IMR-90 (cell line): ENCODE data around the gene PTPN11.

Source experiments
- BHLHE40 ChIP-seq: fragments of 150-350 bp; IDR thresholded peaks from 2 replicates; pipeline ENCODE4 v1.6.1; 2016; ENCODE audit warnings: mild to moderate bottlenecking, low read depth, low read length
- CEBPB ChIP-seq: IDR thresholded peaks from 2 replicates; pipeline ENCODE4 v1.6.1; 2012; ENCODE audit warnings: low read depth, low read length, improper control_type of control experiment
- CHD1 ChIP-seq: IDR thresholded peaks from 2 replicates; pipeline ENCODE4 v1.6.1; 2012; ENCODE audit warnings: low read depth, low read length, improper control_type of control experiment
- POLR2A ChIP-seq: IDR thresholded peaks from 2 replicates; pipeline ENCODE4 v1.6.1; 2012; ENCODE audit warnings: mild to moderate bottlenecking, low read depth, low read length
- RAD21 ChIP-seq: IDR thresholded peaks from 2 replicates; pipeline ENCODE4 v1.6.1; 2012; ENCODE audit warnings: low read length, improper control_type of control experiment
- RFX5 ChIP-seq: IDR thresholded peaks from 2 replicates; pipeline ENCODE4 v1.8.0; 2012; ENCODE audit warnings: low read depth, mild to moderate bottlenecking, low read length, moderate library complexity
- SMC3 ChIP-seq: fragments of 150-350 bp; IDR thresholded peaks from 2 replicates; pipeline ENCODE4 v1.6.1; 2016; ENCODE audit warnings: low read depth, mild to moderate bottlenecking, antibody characterized with exemption, low read length, moderate library complexity
- USF2 ChIP-seq: fragments of 150-350 bp; IDR thresholded peaks from 2 replicates; pipeline ENCODE4 v1.6.1; 2017; ENCODE audit warnings: mild to moderate bottlenecking, antibody characterized with exemption, low read length, low read depth
- TF ChIP-seq, protein P1 (sequence below): conservative IDR thresholded peaks from 2 replicates; pipeline ENCODE4 v1.5.1; 2012; ENCODE audit warnings: mild to moderate bottlenecking, low read depth, low read length, improper control_type of control experiment

- no peak for TF ChIP-seq POLR2A
- TF ChIP-seq, protein P1, sequence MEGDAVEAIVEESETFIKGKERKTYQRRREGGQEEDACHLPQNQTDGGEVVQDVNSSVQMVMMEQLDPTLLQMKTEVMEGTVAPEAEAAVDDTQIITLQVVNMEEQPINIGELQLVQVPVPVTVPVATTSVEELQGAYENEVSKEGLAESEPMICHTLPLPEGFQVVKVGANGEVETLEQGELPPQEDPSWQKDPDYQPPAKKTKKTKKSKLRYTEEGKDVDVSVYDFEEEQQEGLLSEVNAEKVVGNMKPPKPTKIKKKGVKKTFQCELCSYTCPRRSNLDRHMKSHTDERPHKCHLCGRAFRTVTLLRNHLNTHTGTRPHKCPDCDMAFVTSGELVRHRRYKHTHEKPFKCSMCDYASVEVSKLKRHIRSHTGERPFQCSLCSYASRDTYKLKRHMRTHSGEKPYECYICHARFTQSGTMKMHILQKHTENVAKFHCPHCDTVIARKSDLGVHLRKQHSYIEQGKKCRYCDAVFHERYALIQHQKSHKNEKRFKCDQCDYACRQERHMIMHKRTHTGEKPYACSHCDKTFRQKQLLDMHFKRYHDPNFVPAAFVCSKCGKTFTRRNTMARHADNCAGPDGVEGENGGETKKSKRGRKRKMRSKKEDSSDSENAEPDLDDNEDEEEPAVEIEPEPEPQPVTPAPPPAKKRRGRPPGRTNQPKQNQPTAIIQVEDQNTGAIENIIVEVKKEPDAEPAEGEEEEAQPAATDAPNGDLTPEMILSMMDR: no peak
- no peak for TF ChIP-seq RFX5
- TF ChIP-seq SMC3: no peak
- no peak for TF ChIP-seq CEBPB
- TF ChIP-seq USF2: no peak
- TF ChIP-seq CHD1: no peak
- no peak for TF ChIP-seq RAD21
- no peak for TF ChIP-seq BHLHE40
Measured at GRCh38 chr12:112543751-112544150, 125.0 kb downstream of the PTPN11 start.
